ENCODE results near the gene ZNF248.

- TF ChIP-seq CTCF (IDR thresholded peaks at IDR 0.05) (no peak), POLR2A (IDR thresholded peaks at IDR 0.05) (no peak)
These were observed 45.1 kb downstream of the ZNF248 start for GRCh38 chr10:37812290-37812689.

All from esophagus squamous epithelium (tissue), 4 donors.